Muscle layer of colon (tissue), 2 donors: ENCODE results near the gene OASL.
A peak's percentile ranks its signal among the peaks of the same experiment; 100 is the strongest.

Experiments used
- H3K27ac ChIP-seq: one replicate; pipeline ENCODE4 v1.7.0; 2013; ENCODE audit warnings: low read depth, mild to moderate bottlenecking, low read length, moderate library complexity
- H3K27me3 ChIP-seq, 2 donors: one replicate each; pipeline ENCODE4 v1.7.0; 2013; ENCODE audit warnings: low read length in 2 of 2, mild to moderate bottlenecking in 2 of 2; ENCODE audit not compliant: insufficient read depth in 2 of 2, control insufficient read depth in 1 of 2
- H3K36me3 ChIP-seq: one replicate; pipeline ENCODE4 v1.7.0; 2013; ENCODE audit warnings: mild to moderate bottlenecking, low read length; ENCODE audit not compliant: insufficient read depth
- H3K4me1 ChIP-seq: one replicate; pipeline ENCODE4 v1.7.0; 2013; ENCODE audit warnings: mild to moderate bottlenecking, low read length; ENCODE audit not compliant: insufficient read depth
- H3K4me3 ChIP-seq, 2 donors: one replicate each; pipeline ENCODE4 v1.7.0; 2013; ENCODE audit warnings: low read length in 2 of 2, low read depth in 1 of 2, mild to moderate bottlenecking in 1 of 2, moderate library complexity in 1 of 2
- H3K9ac ChIP-seq: one replicate; pipeline ENCODE4 v1.7.0; 2013; ENCODE audit warnings: low read length
- H3K9me3 ChIP-seq: one replicate; pipeline ENCODE4 v1.7.0; 2013; ENCODE audit warnings: mild to moderate bottlenecking, low read length
- donor health status: abdominal sarcoma.
- donor health status: Adenocarcinoma of cecum.

OASL gene

DNA sequence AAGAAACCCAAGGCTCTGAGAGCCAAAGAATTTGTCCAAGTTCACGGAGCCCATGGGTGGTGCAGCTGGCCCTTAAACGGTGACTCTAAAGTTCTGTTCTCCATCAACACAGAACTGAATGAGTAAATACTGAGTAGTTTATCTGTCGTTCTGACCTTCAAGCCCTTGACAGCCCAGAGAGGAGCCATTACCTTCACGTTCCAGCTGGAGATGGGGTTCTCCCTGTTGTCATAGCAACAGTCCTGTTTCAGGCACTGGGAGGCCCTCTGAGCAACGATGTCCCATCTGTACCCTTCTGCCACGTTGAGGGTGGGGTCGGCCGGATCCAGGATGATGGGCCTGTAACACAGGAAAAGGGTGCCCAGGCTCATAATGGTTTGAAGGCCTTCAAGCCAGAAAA is 15.2 kb downstream of the OASL start:
- H3K4me1 ChIP-seq = no peaks in the 10 kb centered on the region
- no peak overlapping the region for H3K9ac ChIP-seq

DNA sequence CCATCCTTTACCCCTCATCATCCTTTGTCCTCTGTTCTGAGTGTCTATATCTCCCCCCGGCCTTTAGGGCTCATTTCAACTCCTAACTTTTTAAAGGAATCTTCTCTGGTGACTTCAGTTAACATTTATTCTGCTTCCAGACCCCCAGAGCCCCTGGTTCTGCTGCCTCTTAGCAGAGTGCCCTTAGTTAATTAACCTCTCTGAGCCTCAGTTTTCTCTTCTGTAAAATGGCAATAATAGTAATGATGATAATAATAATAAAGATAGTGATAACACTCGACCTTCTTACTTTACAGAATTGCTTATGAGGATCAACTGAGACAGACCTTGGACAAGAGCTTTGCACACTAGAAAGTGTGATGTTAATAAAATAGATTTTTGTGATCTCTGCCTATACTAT is 16.3 kb downstream of the OASL start:
- H3K4me1 ChIP-seq = no peaks in the 10 kb centered on the region
- no peak overlapping the region for H3K27ac ChIP-seq
- no peaks in the 10 kb centered on the region for H3K36me3 ChIP-seq
- no peak overlapping the region for H3K4me3 ChIP-seq
- H3K9ac ChIP-seq = no peak overlapping the region
- H3K27me3 ChIP-seq = no peaks in the 10 kb centered on the region
- no peaks in the 10 kb centered on the region for H3K9me3 ChIP-seq

More for the DNA sequence above, 15.2 kb downstream of the OASL start:
- H3K4me3 ChIP-seq = no peak overlapping the region
- H3K36me3 ChIP-seq = no peaks in the 10 kb centered on the region
- H3K9me3 ChIP-seq = no peaks in the 10 kb centered on the region
- no peaks in the 10 kb centered on the region for H3K27me3 ChIP-seq
- no peak overlapping the region for H3K27ac ChIP-seq

DNA sequence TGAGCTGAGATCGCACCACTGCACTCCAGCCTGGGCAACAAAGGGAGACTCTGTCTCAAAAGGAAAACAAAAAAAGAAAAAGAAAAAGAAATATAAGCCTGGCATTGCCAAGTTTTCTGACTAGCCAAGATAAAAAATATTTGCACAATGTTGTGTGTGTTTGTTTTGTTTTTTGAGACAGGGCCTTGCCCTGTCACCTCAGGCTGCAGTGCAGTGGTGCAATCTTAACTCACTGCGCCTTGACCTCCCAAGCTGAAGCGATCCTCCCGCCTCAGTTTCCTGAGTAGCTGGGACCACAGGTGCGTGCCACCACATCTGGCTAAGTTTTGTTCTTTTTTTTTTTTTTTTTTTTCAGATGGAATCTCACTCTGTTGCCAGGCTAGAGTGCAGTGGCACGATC is 17.3 kb downstream of the OASL start:
- Histone ChIP-seq H3K4me3 (no peak overlapping the region), H3K9me3 (no peaks in the 10 kb centered on the region), H3K36me3 (no peaks in the 10 kb centered on the region), H3K27ac (no peak overlapping the region), H3K4me1 (no peaks in the 10 kb centered on the region), H3K9ac (no peak overlapping the region), H3K27me3 (no peaks in the 10 kb centered on the region)

DNA sequence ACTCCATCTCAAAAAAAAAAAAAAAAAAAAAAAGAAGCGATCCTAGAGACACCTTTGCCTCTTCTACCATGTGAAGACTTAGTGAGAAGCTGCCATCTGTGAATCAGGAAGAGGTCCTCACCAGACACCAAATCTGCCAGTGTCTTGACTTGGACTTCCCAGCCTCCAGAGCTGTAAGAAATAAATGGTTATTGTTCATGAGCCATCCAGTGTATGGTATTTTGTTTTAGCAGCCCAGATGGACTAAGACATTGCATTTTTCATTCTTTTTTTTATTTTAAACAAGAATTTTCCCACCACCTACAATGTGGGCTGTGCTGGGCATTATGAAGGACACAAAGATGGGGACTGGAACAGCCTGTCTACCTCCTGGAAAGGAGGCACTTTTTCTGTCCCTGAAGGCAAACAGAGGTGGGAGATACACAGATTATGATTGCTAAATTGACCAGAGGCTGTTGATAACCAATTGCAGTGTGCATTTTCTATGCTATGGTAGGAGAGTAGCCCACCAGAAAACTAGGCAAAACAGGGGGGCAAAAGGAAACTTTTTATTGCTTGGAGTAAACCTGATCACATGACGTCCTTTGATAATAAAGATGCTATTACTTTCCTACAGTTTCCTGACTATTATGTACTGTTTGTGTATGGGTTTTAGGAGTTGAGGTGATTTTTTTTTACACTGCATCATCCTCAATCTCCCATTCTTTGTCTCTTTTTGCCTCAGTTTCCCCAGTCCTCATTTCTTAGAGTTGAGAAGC is 20.0 kb downstream of the OASL start:
- no peaks in the 10 kb centered on the region for H3K9me3 ChIP-seq
- peaks cover 11% of the 10 kb centered on the region for H3K4me1 ChIP-seq
- no peaks in the 10 kb centered on the region for H3K36me3 ChIP-seq
- no peak overlapping the region for H3K9ac ChIP-seq
- H3K4me3 ChIP-seq = no peak overlapping the region
- no peak overlapping the region for H3K27ac ChIP-seq
- H3K27me3 ChIP-seq = no peaks in the 10 kb centered on the region

DNA sequence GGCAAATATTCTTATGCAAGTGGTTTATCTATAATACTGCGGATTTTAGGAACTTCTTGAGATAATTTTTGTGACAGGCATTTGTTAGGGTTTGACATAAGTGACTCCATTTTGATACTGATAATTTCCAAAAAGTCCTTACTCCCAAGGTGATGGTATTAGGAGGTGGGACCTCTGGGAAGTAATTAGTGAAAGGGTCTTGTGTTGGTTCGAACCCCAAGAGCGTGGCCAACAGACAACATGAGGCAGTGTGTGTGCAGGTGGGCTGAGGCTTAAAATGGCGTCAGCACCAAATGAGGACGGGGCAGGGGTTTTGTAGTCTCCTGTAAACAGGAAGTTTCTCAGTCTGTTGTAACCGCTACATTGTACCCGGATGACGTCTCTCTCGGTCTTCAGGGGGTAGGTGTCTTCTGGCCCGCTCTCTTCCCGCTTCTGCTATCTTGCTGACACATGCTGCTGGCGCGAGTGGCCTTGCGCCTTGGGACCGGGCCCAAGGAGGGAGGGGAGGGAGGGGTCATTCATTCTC is 21.0 kb downstream of the OASL start:
- H3K4me3 ChIP-seq = no peak overlapping the region
- H3K36me3 ChIP-seq = peaks cover 5% of the 10 kb centered on the region
- H3K4me1 ChIP-seq = peaks cover 11% of the 10 kb centered on the region
- H3K9me3 ChIP-seq = no peaks in the 10 kb centered on the region
- no peak overlapping the region for H3K9ac ChIP-seq
- H3K27ac ChIP-seq = no peak overlapping the region
- no peaks in the 10 kb centered on the region for H3K27me3 ChIP-seq

DNA sequence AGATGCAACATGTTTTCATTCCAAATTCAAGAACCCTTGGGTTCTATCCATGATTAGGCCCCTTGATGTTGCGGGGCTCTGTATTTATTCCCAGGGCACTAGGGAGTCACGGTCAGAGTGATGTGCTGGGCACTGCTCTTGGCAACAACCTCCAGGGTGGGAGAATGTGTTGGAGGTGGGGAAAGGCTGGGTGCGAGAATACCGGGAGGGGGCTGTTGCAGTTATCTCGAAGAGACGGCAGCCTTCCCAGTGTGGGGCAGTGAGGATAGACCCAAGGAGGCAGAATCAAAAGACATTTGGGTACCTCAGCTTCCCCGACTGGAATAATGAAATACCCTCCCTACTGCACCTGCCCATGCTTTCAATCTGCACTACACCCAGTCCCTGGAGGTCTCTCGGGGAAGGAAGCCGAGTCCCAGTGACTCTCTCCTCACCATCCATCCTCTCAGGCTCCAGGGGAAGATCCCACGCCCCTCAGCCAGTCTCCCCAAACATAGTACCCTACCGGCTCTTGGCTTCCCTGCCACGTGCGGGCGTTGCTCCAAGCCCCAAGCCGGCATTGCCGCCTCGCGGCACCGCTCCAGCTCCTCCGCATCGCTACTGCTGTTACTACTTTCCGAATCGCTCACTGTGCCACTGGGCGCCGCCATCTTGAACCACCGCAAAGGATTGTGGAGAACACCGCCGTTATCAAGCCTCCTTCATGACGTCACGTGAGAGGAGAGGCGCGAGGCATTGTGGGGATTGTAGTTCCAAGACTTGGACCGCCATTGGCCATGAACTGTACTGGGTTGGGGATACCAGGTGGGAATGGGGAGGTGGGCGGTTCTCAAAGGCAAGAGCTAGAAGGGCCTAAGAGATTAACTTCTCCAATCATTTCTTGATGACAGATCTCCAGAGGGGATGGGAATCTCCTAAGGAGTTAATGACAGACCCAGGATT is 22.9 kb downstream of the OASL start, which contains the start of gene C12orf43:
C12orf43 (minus strand) TSS at position 663 of the 942 bp plus-strand sequence; CDS start at position 650, 13 bp downstream.
- Histone ChIP-seq H3K9ac (peak within 1 kb of the TSS; percentile 75), H3K4me3 (peak within 1 kb of the TSS; percentile 84 to 96), H3K9me3 (no peaks in the 10 kb centered on the region), H3K27ac (peak within 1 kb of the TSS; percentile 57), H3K36me3 (peaks cover 12% of the 10 kb centered on the region), H3K27me3 (no peaks in the 10 kb centered on the region), H3K4me1 (peaks cover 11% of the 10 kb centered on the region)

DNA sequence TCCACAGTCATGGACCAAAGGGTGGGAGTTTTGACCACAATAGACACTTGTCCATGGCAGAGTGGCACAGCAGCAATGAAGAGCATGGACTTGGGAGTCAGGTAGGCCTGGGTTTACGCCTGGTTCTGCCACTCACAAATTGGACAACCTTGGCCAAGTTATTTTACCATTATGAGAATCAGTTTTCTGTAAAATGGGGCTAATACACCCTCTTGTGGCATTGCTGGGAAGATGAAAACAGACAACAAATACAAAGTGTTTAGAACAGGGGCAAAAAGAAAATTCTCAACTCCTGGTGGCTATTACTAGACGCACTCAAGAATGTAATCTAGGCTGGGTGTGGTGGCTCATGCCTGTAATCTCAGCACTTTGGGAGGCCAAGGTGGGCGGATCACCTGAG is 25.3 kb downstream of the OASL start:
- no peak overlapping the region for H3K4me3 ChIP-seq
- no peaks in the 10 kb centered on the region for H3K27me3 ChIP-seq
- H3K27ac ChIP-seq = no peak overlapping the region
- H3K4me1 ChIP-seq = peaks cover 11% of the 10 kb centered on the region
- H3K9ac ChIP-seq = no peak overlapping the region
- peaks cover 31% of the 10 kb centered on the region for H3K36me3 ChIP-seq
- H3K9me3 ChIP-seq = no peaks in the 10 kb centered on the region

DNA sequence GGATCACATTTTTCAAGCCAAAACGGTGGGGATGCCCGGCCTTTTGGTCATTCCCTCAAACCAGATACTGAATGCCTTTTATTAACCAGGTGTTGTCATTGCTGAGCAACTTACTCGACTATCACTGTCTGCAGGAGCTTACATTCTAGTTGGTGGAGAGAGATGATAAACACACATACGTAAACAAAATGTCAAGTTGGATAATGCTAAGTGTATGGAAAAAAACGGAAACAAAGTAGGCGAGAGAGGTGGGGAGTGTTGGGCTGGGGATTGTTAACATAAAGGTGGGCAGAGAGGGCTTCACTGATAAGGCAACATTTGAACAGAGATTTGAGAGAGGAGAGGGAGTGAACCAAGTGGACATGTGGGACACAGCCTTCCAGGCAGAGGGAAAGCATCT is 27.2 kb downstream of the OASL start:
- Histone ChIP-seq H3K36me3 (peaks cover 43% of the 10 kb centered on the region), H3K27me3 (no peaks in the 10 kb centered on the region), H3K4me1 (peaks cover 11% of the 10 kb centered on the region), H3K4me3 (no peak overlapping the region), H3K9me3 (no peaks in the 10 kb centered on the region), H3K9ac (no peak overlapping the region), H3K27ac (no peak overlapping the region)

DNA sequence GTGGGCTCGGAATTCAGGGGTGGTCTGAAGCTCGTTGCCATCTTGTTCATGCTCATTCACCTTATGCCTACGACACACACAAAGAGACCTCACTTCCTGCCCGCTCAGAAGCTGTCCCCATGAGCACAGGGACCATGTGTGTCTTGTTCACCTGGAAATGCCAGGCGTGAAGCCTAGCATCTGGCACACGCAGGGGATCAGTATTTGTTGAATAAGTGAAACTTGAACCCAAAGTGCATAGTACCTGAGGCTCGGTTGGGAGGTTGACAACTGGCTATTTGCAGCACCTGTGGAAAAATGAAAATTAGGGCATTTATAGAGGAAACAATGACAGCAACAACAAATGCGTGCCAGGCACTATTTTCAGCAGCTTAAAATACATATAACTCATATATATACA is 28.2 kb downstream of the OASL start:
- no peaks in the 10 kb centered on the region for H3K9me3 ChIP-seq
- no peak overlapping the region for H3K4me3 ChIP-seq
- H3K27ac ChIP-seq = no peak overlapping the region
- H3K36me3 ChIP-seq = peaks cover 47% of the 10 kb centered on the region
- H3K4me1 ChIP-seq = peaks cover 11% of the 10 kb centered on the region
- no peaks in the 10 kb centered on the region for H3K27me3 ChIP-seq
- H3K9ac ChIP-seq = no peak overlapping the region

DNA sequence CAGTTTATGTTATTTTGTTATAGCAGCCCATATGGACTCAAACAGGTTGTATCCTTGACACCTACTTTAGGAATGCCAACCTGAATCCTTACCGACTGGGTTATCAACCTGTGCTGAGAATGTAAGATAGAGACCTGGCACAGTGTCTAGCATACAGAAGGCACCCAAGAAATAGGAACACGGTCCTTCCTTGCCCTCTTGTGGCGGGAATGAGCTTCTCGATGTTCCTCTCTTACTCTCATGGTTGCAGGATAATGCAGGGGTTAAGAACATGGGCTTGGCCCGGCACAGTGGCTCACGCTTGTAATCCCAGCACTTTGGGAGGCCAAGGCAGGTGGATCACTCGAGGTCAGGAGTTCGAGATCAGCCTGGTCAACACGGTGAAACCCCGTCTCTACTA is 29.3 kb downstream of the OASL start:
- Histone ChIP-seq H3K27ac (no peak overlapping the region), H3K9me3 (no peaks in the 10 kb centered on the region), H3K9ac (no peak overlapping the region), H3K27me3 (no peaks in the 10 kb centered on the region), H3K4me1 (no peaks in the 10 kb centered on the region), H3K36me3 (peaks cover 51% of the 10 kb centered on the region), H3K4me3 (no peak overlapping the region)

DNA sequence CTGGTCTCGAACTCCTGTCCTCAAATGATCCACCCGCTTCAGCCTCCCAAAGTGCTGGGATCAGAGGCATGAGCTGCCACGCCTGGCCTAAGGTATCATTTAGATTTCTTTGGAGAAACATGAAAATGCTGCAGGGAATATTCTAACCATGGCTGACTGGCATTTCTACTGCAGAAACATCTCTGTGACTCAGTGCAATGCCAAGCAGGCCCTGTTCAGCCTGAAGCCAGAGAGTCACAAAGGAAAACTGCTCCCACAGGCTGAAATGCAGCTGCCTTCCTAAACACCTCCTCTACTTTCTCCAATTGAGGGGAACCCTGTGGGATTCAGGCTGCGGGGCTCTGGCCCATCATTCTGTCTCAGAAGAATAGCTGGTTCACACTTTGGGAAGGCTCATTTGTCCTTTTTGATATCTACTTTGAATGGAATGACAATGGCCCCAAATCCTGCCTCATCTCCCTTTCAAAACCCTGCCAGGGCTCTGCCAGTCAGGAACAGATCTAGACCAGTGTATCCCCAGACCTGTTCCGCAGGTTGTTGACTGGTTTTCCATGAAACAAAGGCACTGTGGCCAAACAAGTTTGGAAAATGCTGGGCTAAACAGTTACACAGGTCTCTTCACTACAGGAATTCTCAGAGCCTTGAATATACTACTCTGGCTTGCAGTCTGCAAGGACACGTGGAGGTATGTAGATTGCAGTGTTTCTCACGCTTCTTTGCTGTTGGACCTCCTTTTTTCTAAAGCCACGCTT is 30.5 kb downstream of the OASL start:
- Histone ChIP-seq H3K4me1 (no peaks in the 10 kb centered on the region), H3K4me3 (no peak overlapping the region), H3K27me3 (no peaks in the 10 kb centered on the region), H3K9ac (no peak overlapping the region), H3K9me3 (no peaks in the 10 kb centered on the region), H3K27ac (no peak overlapping the region), H3K36me3 (peaks cover 63% of the 10 kb centered on the region)
